SK-N-SH (cell line): Measurements from ENCODE around the gene TMEM127.

Source experiments
- EP300 ChIP-seq, 2 experiments: IDR thresholded peaks; 2 replicates each; pipeline versions ENCODE4 v1.4.0 to v1.6.1; 2012; ENCODE audit warnings: borderline replicate concordance in 1 of 2, low read depth in 1 of 2, low read length in 1 of 2
- EZH2phosphoT487 ChIP-seq: fragments of 200-600 bp; sonication (generic); IDR thresholded peaks from 2 replicates; pipeline ENCODE4 v1.6.1; 2017; ENCODE audit warnings: low read depth, mixed run types, mild to moderate bottlenecking, antibody characterized with exemption, moderate library complexity, borderline replicate concordance
- FOXM1 ChIP-seq: IDR thresholded peaks from 2 replicates; pipeline ENCODE4 v1.4.0; 2012; ENCODE audit warnings: low read depth, mild to moderate bottlenecking
- GATA2 ChIP-seq: sonication (generic); formaldehyde crosslinking; IDR thresholded peaks from 2 replicates; pipeline ENCODE4 v1.5.0; 2020; ENCODE audit warnings: mild to moderate bottlenecking, missing genetic modification reagents
- MXI1 ChIP-seq: IDR thresholded peaks from 2 replicates; pipeline ENCODE4 v1.6.1; 2012; ENCODE audit warnings: mild to moderate bottlenecking, low read depth, low read length, improper control_type of control experiment
- NFIC ChIP-seq: IDR thresholded peaks from 2 replicates; pipeline ENCODE4 v1.4.0; 2012; ENCODE audit warnings: borderline replicate concordance
- POLR2AphosphoS5 ChIP-seq: IDR thresholded peaks from 2 replicates; pipeline ENCODE4 v1.6.1; 2012; ENCODE audit warnings: low read depth, low read length
- RFX5 ChIP-seq: IDR thresholded peaks from 2 replicates; pipeline ENCODE4 v1.6.1; 2012; ENCODE audit warnings: mild to moderate bottlenecking, improper control_type of control experiment, low read length
- SMC3 ChIP-seq: IDR thresholded peaks from 2 replicates; pipeline ENCODE4 v1.6.1; 2012; ENCODE audit warnings: low read depth, low read length, improper control_type of control experiment
- TCF12 ChIP-seq: IDR thresholded peaks from 2 replicates; pipeline ENCODE4 v1.4.0; 2012
- YY1 ChIP-seq: IDR thresholded peaks from 2 replicates; pipeline ENCODE4 v1.4.0; 2012; ENCODE audit warnings: low read depth, mild to moderate bottlenecking
- TF ChIP-seq, protein P1 (sequence below): IDR thresholded peaks from 2 replicates; pipeline ENCODE4 v1.4.0; 2012; ENCODE audit warnings: low read depth
- TF ChIP-seq, protein P2 (sequence below): fragments of 200-600 bp; sonication (generic); IDR thresholded peaks from 2 replicates; pipeline ENCODE4 v1.6.1; 2017; ENCODE audit warnings: antibody characterized with exemption, mild to moderate bottlenecking, moderate library complexity

DNA sequence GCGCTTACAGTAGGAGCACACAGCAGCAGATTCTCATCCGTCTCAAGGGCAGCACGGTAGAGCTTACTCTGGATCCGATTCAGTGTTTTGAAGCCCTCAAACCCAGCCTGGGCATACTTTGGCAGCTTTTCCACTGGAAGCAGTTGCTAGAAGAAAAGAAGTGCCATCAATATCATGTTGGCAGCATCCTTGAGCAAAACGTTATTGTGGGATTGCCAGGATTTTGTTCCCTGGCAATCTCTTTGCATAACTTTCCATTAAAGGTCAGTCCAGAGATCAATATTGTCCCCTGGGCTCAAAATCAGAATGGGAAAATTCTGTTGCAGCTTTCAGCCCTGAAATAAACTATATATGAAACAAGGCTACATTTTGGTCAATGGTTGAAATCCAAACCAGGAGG is 31.1 kb upstream of the TMEM127 start:
- TF ChIP-seq RFX5, result no peak
- TF ChIP-seq TCF12, result no peak
- no peak for TF ChIP-seq POLR2AphosphoS5
- TF ChIP-seq, protein P1, sequence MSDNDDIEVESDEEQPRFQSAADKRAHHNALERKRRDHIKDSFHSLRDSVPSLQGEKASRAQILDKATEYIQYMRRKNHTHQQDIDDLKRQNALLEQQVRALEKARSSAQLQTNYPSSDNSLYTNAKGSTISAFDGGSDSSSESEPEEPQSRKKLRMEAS, result no peak
- TF ChIP-seq FOXM1, result no peak
- TF ChIP-seq YY1, result no peak
- TF ChIP-seq, protein P2, sequence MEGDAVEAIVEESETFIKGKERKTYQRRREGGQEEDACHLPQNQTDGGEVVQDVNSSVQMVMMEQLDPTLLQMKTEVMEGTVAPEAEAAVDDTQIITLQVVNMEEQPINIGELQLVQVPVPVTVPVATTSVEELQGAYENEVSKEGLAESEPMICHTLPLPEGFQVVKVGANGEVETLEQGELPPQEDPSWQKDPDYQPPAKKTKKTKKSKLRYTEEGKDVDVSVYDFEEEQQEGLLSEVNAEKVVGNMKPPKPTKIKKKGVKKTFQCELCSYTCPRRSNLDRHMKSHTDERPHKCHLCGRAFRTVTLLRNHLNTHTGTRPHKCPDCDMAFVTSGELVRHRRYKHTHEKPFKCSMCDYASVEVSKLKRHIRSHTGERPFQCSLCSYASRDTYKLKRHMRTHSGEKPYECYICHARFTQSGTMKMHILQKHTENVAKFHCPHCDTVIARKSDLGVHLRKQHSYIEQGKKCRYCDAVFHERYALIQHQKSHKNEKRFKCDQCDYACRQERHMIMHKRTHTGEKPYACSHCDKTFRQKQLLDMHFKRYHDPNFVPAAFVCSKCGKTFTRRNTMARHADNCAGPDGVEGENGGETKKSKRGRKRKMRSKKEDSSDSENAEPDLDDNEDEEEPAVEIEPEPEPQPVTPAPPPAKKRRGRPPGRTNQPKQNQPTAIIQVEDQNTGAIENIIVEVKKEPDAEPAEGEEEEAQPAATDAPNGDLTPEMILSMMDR, result no peak
- no peak for TF ChIP-seq EZH2phosphoT487
- no peak for TF ChIP-seq EP300 (IDR thresholded peaks at IDR 0.05; ENCODE audit: borderline replicate concordance in 1 of 2, low read depth in 1 of 2, low read length in 1 of 2)
- TF ChIP-seq GATA2 (CRISPR knock-in tag), result no peak
- no peak for TF ChIP-seq MXI1
- no peak for TF ChIP-seq SMC3
- no peak for TF ChIP-seq NFIC
